GM21526 (cell line): Measurements from ENCODE around the gene LYST.
"Not testable (repeated sequence)": the region's sequence is repeated elsewhere in the genome, so short reads cannot be mapped to it uniquely, and the experiment has no call there.

Source experiments
- ATAC-seq: cut with Tn5 transposase; IDR thresholded peaks from one replicate; pipeline ENCODE4 v1.9.1; 2021; ENCODE audit warnings: moderate library complexity; ENCODE audit not compliant: unreplicated experiment, low FRiP score

Gene LYST

DNA sequence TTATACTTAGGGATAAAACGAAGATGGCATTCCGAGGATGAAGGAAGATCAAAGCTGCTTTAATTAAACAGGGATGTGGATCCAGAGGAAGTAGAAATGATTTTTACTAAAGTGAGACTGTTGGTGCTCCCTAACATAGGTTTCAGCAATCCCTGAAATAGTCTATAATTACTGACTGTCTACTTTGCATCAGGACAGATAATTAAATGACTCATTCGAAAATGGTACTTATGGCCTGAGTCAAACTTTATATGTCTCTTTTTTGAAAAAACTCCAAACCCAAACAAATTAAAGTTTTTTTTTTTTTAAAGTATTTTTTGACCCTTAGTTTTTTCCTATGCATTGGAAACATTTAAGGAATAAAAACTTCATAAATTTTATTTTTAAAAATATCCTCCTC lies 90.3 kb downstream of the LYST start:
- ATAC-seq: no peak

DNA sequence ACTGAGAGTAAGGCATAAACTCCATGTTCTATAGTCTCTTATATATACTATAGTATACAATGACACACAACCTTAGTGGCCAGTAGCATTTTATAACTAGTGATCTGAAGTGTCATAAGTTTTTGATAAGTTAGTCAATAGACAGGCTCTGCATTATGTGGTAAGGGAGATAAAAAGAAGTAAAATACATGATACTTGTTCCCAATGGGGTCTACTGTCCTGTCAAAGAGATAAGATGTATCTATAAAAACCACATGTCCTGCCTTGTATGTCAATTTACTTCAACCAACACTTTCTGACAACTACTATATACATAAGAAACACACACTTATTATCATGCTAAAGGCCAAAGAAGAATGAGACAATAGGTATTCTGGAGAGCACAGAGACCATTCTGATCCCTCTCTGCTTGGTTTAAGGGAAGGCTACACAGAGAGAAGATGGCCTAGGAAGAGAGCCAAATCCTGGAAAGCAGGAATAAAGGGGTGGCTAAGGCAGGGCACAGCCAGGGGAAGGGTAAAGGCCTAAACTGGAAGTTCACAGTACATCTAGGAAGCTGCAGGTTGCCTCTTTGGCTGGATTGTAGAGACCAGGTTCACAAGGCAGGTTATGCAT lies 91.4 kb downstream of the LYST start:
- no peak for ATAC-seq

DNA sequence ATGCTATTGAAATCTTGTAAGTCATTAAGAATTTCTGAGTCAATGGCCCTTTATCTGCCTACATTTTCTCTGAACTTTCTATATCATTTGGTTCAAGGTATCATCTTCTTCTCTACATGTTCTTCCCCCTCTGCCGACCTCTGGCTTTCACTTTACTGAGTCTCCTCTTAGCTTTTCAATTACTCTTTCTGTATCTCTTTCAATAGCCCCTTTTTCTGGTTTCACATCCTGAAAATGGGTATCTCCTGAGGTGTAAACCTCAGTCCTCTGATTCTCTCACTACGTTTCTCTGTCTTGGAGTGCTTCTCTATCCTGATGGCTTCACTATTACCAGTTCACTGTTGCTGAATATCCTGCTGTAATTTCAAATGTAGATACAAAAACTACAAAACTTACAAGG lies 98.9 kb downstream of the LYST start:
- ATAC-seq: peak; percentile 97

DNA sequence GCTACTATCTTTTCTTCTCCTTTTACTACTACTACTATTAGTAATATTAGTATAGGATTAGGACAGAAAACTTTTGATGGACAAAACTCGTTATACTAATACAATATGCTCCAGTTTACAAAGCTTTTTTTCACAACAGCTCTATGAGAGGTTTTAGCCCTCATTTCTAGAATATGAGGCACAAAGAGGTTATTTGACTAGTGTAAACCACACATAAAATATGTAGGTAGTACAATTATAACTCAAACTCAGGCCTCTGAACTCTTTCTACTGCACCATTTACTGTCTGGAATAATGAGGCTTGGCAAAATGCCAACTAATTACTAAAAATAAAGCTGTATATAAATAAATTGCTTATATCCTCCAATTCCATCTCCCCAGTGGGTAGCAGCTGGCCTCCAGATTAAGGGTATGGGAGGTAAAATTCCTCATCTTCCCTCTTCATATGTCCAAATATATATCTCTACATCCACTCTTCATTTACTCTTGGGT lies 99.9 kb downstream of the LYST start:
- ATAC-seq: no peak

DNA sequence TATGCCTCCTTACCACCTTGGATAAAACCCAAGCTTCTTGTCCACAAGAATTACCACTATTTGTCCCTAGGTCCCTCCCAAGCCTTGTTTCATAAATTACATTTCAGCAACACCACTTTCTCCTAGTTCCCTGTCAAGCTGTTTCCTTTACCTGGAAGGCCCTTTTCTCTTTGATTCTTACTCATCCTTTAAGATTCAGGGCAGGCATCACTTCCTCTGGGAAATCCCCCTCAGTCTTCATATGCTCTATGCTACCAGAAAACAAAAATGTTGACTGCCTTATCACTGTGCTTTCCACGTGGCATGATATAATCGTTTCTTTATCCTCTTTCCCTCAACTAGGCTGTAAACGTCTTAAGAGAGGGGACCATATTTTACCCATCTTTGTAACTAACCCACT lies 102.7 kb downstream of the LYST start:
- ATAC-seq: no peak

DNA sequence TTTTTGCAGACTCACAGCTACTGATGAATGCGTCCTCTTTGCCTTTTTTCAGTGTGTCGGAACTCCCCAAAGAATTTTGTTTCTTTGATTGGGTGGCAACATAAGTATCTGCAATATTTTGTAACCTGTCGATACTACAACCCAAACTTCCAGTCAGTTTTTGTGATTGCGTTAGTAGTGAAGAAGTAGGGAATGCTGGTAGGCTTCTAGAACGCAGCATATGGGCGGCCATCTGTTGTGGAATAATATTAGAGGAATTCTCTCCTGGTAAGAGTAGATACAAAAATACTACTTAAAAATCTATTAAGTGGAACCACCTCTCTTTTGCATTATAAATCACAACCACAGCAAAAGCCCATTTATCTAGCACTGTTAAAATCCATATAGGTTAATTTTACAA lies 107.4 kb downstream of the LYST start:
- no peak for ATAC-seq

DNA sequence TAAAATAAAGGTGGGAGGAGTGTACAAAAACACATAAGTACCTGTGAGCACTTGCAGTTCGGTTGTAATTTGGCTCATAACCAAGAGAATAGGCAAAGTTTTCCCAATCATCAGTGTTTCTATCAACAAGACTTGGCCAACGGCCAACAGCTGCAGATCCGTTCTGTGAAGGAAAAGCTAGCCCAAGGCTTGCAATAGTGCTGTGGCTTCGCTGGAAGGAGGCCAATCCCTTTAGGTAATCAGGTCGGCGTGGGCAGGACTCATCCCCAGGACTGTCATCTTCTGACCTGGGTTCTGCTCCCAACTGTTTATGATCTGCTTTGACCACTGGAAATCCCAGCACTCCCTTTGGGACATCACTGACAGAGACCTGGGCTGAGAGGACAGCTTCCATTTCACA lies 107.8 kb downstream of the LYST start:
- no peak for ATAC-seq

GRCh38 chr1:235757587-235758096 lies 109.1 kb downstream of the LYST start:
- ATAC-seq: no peak

DNA sequence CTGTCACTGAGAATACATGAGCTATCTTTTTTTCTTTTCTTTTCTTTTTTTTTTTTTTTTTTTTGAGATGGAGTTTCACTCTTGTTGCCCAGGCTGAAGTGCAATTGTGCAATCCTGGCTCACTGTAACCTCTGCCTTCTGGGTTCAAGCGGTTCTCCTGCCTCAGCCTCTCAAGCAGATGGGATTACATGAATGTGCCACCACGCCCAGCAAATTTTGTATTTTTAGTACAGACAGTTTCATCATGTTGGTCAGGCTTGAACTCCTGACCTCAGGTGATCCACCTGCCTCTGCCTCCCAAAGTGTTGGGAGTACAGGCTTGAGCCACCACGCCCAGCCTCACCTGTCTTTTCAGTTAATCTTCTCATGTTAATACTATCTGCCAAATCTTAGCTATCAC lies 112.5 kb downstream of the LYST start:
- not testable (repeated sequence) for ATAC-seq

GRCh38 chr1:235749755-235750300 lies 116.9 kb downstream of the LYST start:
- ATAC-seq: no peak

DNA sequence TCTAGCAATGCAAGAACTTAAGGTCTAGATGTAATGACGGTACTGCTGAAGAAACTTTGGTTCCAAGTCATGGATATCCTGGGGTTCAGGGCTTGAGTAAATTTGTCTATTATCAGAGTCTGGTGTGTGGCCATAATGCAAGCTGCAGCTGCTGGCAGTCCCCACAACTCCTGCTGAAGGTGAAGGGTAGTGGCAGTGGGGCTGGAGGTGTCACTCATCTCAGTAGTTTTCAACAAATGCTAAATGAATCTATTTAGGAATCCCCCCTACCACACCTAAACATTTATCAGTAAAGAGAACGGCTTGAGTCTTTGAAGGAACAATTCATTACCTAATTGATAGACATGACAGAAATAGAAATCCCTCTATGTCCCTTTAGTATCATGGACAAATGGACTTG lies 118.0 kb downstream of the LYST start:
- no peak for ATAC-seq

DNA sequence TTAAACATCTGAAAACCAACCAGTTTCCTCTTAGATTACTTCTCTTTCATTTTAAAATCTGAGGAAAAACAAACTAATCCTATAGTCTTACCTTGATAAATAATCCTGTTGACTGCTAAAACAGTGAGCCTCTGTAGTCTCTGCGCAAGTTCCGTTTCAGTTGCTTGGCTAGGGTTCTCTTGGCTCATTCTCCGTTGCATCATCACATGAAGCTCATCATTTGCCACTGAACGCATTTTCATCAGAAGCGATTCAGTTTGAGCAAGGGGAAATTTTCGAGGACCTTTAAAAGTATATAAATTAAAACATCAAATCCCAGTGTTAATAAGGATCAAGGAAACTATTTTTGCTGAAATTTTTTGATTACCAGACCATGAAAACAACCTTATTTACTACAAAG lies 120.5 kb downstream of the LYST start:
- ATAC-seq: no peak

DNA sequence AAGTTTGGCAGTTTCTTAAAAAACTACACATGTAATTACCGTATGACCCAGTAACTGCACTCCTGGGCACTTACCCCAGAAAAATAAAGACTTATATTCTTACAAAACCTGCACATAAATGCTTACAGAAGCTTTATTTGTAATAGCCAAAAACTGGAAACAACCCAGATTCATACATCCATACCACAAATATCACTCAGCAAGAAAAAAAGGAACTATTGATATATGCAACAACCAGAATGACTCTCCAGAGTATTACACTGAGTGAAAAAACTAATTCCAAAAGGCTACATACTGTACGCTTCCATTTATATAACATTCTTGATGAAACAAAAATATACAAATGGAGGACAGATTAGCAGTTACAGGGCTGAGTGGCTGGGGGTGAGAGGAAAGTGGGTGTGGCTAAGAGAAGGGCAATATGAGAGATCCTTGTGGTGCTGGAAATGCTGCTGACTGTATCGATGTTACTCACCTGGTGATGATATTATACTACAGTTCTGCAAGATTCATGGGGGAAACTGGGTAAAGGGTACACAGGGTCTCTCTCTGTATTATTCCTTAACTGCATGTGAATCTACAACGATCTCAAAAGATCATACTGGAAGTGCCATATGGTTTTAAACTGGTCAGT lies 121.1 kb downstream of the LYST start:
- no peak for ATAC-seq

DNA sequence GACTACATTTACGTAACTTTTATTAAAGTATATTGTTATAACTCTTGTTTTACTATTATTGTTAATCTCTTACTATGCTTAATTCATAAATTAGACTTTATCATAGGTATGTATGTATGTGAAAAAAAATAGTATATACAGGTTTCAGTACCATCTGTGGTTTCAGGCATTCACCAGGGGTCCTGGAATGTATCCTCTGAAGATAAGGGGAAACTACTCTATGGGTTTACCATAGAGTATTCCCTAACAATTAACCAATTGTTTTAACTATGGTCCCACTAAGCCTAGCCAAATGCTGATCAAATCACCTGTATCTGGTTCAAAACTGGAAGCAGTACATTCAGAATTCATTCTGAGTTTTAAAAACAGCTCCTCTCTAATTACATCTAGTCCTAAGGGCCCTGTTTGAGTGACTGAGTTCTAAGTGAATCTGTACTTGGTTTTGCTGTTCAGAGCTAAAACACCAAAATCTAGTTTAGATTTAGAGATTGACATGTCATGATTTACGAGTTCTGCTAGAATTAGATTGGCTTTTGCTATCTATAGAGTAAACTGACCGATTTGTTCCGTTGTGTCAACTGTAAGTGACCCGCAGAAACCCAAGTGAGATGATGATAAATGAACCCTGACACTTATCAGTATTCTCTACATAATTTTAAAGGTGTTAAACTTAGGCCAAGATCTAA lies 123.6 kb downstream of the LYST start:
- no peak for ATAC-seq

DNA sequence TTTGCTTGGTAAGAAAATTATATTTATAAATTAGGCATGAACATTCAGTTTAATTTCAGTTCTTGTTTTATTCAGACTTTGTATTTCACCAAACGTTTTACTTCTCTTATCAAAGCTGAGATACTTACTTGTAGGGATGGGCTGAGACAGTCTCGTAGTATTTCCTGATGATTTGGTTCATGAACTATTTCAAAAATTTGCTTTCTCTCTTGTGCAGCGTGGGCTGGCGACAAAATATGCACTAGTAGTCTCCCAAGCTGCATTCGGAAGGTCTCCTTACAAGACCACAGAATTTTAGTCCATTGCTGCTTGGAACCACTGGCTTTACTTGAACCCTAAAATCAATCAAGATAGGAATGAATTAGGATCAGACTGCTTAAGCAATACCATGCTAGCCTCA lies 125.4 kb downstream of the LYST start:
- no peak for ATAC-seq

DNA sequence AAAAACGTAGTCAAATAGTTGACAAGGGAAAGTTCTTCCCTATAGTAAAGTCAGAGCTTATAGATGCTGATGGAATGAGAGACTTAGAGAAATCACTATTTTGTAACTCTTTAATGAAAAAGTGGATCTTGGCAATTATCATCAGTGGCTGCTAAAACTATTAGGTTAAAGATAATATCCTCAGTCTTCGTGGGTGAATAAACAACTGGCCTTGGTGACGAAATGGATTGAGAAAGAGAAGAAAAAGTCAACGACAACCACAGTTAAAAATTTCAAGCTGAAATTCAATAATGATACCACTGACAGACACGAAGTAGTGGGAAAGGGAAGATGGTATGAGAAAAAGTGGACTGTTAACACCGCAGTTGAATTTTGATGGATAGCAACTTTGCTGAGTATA lies 127.1 kb downstream of the LYST start:
- ATAC-seq: no peak

- no peak for ATAC-seq
Measured at GRCh38 chr1:235739124-235739523, 127.6 kb downstream of the LYST start.

DNA sequence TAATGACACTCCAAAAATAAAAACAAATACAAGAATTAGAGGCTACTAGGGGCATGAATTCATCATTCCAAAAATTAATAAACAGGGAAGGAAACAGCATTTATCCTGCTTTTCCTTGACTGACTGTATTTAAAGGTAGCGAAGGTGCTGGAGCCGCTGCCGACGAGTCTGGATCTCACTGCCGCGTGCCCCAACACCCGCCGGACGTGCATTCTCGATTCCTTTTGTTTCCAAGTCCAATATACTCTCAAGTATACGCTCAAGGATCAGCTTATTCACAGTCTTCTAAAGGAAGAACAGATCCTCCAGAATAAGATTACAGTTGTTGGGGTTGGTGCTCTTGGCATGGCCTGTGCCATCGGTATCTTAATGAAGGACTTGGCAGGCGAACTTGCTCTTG lies 129.0 kb downstream of the LYST start:
- ATAC-seq: no peak

DNA sequence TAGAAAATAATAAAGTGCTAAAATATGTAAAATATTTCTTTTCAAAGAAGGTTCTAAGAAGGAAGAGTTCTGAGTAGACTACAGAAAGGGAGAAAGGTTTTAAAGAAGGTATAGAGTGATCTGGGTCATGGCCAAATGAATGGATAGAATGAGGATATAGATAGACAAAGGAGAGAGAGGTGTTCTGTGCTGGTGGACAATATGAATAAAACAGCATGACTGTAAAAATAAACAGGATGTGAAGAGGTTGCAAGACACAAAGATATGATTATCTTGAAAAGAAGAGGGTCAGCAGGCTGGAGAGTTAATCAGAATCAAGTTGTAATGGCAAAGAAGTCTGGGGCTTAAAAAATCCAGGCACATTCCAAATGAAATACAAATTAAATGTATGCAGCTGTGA lies 130.4 kb downstream of the LYST start:
- no peak for ATAC-seq

DNA sequence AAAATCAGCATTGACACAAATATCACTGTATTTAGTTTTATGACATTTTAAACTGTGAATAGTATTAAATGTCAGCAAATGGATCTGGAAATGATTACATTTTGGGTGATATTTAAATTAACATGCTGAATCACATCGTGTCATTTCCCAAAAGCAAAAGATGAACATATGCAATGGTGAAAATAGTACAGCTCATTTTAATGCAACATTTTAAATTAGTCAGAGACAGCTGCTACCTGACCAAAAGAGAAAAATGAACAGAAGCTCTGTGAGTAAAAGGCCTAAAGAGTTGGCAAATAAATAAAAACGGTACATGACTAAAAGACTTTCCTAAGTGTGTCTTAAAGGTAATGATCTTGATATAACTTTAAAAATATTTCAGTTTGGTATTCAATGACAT lies 131.1 kb downstream of the LYST start:
- no peak for ATAC-seq

- no peak for ATAC-seq
Measured at GRCh38 chr1:235734335-235734734, 132.4 kb downstream of the LYST start.
